Measurements from ENCODE around the gene DHX34.

DNA sequence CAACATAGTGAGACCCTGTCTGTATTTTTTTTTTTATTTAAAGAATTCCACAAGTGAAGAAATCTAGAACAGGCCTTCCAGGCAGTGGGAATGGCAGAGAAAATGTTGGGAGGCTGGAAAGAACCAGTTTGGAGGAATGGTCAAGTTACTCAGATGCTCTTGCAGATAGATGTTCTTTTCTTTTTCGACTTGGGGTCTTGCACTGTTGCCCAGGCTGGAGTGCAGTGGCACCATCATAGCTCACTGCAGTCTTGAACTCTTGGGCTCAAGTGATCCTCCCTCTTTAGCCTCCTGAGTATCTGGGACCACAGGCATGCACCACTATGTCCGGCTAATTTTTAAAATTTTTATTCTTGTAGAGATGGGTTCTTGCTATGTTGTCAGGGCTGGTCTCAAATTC lies 38.8 kb upstream of the DHX34 start:
- TF ChIP-seq, protein P1, sequence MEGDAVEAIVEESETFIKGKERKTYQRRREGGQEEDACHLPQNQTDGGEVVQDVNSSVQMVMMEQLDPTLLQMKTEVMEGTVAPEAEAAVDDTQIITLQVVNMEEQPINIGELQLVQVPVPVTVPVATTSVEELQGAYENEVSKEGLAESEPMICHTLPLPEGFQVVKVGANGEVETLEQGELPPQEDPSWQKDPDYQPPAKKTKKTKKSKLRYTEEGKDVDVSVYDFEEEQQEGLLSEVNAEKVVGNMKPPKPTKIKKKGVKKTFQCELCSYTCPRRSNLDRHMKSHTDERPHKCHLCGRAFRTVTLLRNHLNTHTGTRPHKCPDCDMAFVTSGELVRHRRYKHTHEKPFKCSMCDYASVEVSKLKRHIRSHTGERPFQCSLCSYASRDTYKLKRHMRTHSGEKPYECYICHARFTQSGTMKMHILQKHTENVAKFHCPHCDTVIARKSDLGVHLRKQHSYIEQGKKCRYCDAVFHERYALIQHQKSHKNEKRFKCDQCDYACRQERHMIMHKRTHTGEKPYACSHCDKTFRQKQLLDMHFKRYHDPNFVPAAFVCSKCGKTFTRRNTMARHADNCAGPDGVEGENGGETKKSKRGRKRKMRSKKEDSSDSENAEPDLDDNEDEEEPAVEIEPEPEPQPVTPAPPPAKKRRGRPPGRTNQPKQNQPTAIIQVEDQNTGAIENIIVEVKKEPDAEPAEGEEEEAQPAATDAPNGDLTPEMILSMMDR (IDR thresholded peaks at IDR 0.05; ENCODE audit: low read length) = no peak
- TF ChIP-seq EZH2 (IDR thresholded peaks at IDR 0.05; ENCODE audit: borderline replicate concordance, low read length) = no peak

Measured in OCI-LY1 (cell line).